Body of pancreas (tissue), 4 donors: ENCODE results near the gene CFAP46.

ENCODE experiments used
- POLR2A ChIP-seq, 3 donors: fragments of 450-650 bp; IDR thresholded peaks; one replicate each; pipeline ENCODE4 v1.6.1; 2016; ENCODE audit warnings: antibody characterized with exemption in 3 of 3, mild to moderate bottlenecking in 2 of 3
- TF ChIP-seq, protein P1 (sequence below), 7 experiments: fragments of 450-650 bp in 4 of 7; fragments of 200-600 bp in 3 of 7; sonication (generic) in 3 of 7; IDR thresholded peaks; one replicate each; pipeline ENCODE4 v1.5.1; 2016 to 2019; ENCODE audit warnings: antibody characterized with exemption in 7 of 7

DNA sequence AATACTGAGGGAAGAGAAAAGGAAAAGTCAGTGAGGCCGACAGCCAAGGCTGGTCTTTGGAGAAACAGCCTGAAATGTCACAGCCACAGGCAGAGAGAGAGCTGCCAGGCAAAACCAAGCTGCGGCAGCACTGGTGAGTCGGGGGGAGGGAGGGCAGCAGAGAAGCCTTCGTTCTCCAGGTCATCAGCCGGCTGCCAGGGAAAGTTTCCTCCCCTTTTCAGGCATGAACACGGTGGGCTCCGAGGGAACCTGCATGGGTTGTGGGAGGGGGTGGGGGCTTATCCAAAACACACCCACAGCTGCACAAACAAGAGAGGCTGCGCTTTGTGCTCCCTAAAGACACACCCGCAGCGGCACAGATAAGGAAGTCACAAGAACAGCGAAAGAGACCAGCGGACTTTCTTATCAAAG lies 94.1 kb downstream of the CFAP46 start:
- TF ChIP-seq, protein P1, sequence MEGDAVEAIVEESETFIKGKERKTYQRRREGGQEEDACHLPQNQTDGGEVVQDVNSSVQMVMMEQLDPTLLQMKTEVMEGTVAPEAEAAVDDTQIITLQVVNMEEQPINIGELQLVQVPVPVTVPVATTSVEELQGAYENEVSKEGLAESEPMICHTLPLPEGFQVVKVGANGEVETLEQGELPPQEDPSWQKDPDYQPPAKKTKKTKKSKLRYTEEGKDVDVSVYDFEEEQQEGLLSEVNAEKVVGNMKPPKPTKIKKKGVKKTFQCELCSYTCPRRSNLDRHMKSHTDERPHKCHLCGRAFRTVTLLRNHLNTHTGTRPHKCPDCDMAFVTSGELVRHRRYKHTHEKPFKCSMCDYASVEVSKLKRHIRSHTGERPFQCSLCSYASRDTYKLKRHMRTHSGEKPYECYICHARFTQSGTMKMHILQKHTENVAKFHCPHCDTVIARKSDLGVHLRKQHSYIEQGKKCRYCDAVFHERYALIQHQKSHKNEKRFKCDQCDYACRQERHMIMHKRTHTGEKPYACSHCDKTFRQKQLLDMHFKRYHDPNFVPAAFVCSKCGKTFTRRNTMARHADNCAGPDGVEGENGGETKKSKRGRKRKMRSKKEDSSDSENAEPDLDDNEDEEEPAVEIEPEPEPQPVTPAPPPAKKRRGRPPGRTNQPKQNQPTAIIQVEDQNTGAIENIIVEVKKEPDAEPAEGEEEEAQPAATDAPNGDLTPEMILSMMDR (IDR thresholded peaks at IDR 0.05) = no peak
- TF ChIP-seq POLR2A (IDR thresholded peaks at IDR 0.05) = no peak
